GM21825 (cell line): ENCODE results near the gene CHRNB1.

Experiments used
- ATAC-seq: cut with Tn5 transposase; IDR thresholded peaks from one replicate; pipeline ENCODE4 v1.9.1; 2021; ENCODE audit warnings: mild to moderate bottlenecking, moderate library complexity; ENCODE audit not compliant: unreplicated experiment

Gene CHRNB1

GRCh38 chr17:7414837-7415236, 30.0 kb upstream of the CHRNB1 start:
- no peak for ATAC-seq

- no peak for ATAC-seq
Measured at GRCh38 chr17:7415784-7416183, 29.1 kb upstream of the CHRNB1 start.

- ATAC-seq = no peak
Measured at GRCh38 chr17:7416323-7416722, 28.5 kb upstream of the CHRNB1 start.

GRCh38 chr17:7417056-7417655, 27.7 kb upstream of the CHRNB1 start:
- ATAC-seq = no peak

- ATAC-seq = no peak
Measured at GRCh38 chr17:7418472-7419152, 26.2 kb upstream of the CHRNB1 start.

GRCh38 chr17:7419819-7420610, 24.8 kb upstream of the CHRNB1 start, which contains the start of gene SPEM1:
SPEM1 (plus strand) TSS chr17:7420324; CDS start chr17:7420385, 61 bp downstream.
- ATAC-seq = no peak

- no peak for ATAC-seq
Measured at GRCh38 chr17:7421186-7421585, 23.7 kb upstream of the CHRNB1 start.

- ATAC-seq = no peak
Measured at GRCh38 chr17:7423679-7424078, 21.2 kb upstream of the CHRNB1 start.

- ATAC-seq = no peak
Measured at GRCh38 chr17:7425316-7425715, 19.5 kb upstream of the CHRNB1 start, which contains the start of gene SPEM2. SPEM2 (plus strand) TSS chr17:7425616; CDS start chr17:7425689, 73 bp downstream.

- no peak for ATAC-seq
Measured at GRCh38 chr17:7425756-7426155, 19.1 kb upstream of the CHRNB1 start.

GRCh38 chr17:7426203-7426863, 18.5 kb upstream of the CHRNB1 start:
- no peak for ATAC-seq

GRCh38 chr17:7426896-7427489, 17.9 kb upstream of the CHRNB1 start:
- ATAC-seq = no peak

- no peak for ATAC-seq
Measured at GRCh38 chr17:7427549-7427948, 17.3 kb upstream of the CHRNB1 start.

GRCh38 chr17:7428557-7428956, 16.3 kb upstream of the CHRNB1 start, which contains the start of gene SPEM3:
SPEM3 (plus strand) TSS chr17:7428857; CDS start chr17:7428903, 46 bp downstream.
- no peak for ATAC-seq

- ATAC-seq = no peak
Measured at GRCh38 chr17:7429722-7430121, 15.1 kb upstream of the CHRNB1 start.

GRCh38 chr17:7431231-7431630, 13.6 kb upstream of the CHRNB1 start:
- no peak for ATAC-seq

GRCh38 chr17:7432296-7432695, 12.6 kb upstream of the CHRNB1 start:
- no peak for ATAC-seq

- peak; percentile 17 for ATAC-seq
Measured at GRCh38 chr17:7435676-7436555, 8.9 kb upstream of the CHRNB1 start.

GRCh38 chr17:7436556-7437368, 8.1 kb upstream of the CHRNB1 start:
- peak; percentile 28 for ATAC-seq
